NCI-H1092 (cell line): ENCODE measurements around the gene OR4C46.
"Not testable (repeated sequence)": the region's sequence is repeated elsewhere in the genome, so short reads cannot be mapped to it uniquely, and the experiment has no call there.

Experiments used
- DNase-seq: peaks from one replicate; lab custom pipeline; 2025; lab: John Stamatoyannopoulos, UW

OR4C46 gene

GRCh38 chr11:54603898-54604297, at the start of gene OR4C46:
Gene OR4C46, minus strand, starts transcription at chr11:54603998. Its CDS starts 0 bp downstream, at chr11:54603998.
- no peak for DNase-seq

GRCh38 chr11:54645606-54646005, 41.8 kb upstream of the OR4C46 start:
- DNase-seq = not testable (repeated sequence)

DNA sequence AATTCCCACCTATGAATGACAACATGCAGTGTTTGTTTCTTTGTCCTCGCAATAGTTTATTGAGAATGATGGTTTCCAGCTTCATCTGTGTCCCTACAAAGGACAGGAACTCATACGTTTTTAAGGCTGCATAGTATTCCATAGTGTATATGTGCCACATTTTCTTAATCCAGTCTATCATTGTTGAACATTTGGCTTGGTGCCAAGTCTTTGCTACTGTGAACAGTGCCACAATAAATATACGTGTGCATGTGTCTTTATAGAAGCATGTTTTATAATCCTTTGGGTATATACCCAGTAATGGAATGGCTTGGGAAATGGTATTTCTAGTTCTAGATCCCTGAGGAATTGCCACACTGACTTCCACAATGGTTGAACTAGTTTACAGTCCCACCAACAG, 42.4 kb downstream of the OR4C46 start:
- DNase-seq = not testable (repeated sequence)

- DNase-seq = no peak
Measured at GRCh38 chr11:54558919-54559318, 44.9 kb downstream of the OR4C46 start.

DNA sequence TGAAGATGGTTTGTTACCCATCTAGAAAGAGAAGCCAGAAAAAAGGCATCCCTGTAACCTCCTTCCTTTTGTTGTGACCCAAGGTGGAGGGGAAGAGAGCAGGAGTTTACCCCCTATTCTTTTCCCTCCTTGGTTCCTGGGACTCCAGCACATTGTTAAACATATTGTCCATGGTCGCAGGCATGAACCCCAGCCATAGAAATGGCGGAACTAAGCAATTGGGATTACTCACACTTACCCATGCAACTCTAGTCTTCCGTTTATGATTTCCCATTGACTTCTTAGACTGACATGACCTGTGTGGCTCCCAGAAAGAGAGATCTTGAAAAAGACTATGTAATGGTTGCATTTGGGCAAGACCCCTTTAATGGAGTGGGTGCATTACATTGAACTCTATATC, 45.4 kb downstream of the OR4C46 start:
- no peak for DNase-seq
